Stimulated activated CD8-positive, alpha-beta memory T cell treated with anti-CD3 and anti-CD28 coated beads, Interleukin-4, amount 100 ng/mL, for 48 hours (primary cell): ENCODE results near the gene NISCH.

Experiments
- DNase-seq: peaks from one replicate; pipeline ENCODE4 v3.0.0-alpha.2; 2020

NISCH gene

DNA sequence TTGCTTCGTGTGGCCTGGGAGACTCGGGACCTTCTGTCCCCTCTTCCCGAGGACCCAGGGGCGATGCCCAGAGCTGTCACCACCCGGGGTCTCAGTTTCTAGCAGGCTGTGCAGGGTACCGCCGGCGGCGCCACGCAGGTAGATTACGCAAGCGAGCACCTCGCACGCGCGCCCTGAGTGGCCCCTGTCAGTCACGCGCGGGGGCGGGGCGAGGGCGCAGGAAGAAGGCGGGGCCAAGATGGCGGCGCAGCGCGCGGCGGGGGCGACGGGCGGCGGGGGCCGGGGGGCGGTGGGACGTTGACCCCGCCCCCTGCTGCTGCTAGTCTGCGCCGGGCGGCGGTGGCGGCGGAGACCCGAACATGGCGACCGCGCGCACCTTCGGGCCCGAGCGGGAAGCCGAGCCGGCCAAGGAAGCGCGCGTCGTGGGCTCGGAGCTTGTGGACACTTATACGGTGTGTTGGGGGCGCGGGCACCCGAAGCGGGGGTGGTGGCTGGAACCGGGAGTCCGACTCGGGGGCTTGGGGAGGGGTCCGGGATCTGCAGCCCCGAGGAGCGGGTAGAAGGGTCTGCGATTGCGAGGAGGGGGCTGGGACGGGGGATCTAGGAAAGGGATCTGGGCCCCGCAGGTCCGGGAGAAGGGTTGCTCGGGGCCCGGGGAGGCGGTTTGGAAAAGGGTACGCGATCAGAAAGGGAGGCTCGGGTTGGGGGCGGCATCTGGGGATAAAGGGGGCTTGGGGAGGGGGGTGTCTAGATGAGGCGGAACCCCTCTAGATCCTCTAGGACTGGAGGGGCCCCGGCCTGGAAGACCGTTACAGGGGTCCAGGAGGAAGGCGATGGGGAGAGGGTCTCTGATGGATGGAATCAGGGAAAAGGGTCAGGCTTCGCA lies at the start of gene NISCH:
TSS of gene NISCH (plus strand) at position 322 of the 886 bp plus-strand sequence. CDS start at position 360, 38 bp downstream.
- peak; percentile 99 for DNase-seq

DNA sequence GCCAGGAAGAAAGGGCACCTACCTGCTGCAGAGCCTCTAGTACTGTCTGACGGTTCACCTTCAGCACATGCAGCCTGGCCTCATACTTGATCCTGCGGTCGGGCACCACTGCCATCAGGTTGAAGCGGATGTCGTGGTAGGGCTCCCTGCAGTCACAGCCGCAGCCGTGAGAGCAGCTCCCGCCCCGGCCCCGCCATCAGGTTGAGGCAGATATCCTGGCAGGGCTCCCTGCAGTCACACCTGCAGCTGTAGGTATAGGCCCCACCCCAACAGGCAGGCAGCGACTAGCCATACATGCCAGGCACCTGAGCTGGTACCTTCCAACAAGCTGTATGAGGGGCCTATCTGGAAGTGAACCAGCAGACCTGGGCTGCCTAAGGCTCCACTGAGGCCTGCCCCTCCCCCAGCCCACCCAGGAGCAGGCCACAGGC lies 49.2 kb upstream of the NISCH start:
- DNase-seq = no peak

DNA sequence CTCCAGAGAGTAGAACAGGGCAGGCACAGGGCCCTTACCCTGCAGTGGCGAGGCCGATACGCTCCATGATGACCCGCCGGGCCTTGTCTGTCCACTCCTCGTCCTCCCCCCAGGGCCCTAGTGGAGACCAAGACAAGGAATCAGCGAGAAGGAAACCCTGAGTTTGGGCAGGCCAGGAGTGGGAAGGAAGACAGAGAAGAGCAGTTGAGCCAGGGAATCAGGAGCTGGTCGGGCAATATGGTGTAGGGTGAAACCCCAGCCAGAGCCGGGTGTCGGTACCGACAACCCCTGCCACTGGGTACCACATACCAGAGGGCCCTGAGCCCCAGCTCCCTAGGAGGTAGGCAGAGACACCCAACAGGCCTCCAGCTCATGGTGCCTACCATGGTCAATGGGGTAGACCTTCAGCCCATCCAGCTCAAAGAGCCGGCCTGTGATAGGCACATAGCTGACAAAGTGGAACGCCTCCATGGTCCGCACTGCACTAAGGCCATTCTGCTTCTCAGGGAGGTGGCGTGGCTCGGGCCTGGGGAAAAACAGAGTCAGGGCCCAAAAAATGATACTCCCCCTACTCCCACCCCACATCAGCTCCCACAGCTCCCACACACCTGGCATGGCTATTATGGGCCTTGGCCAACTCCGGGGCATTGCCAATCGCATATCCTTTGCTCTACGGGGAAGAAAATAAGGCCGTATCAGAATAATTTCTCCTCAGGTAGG lies 48.5 kb upstream of the NISCH start:
- no peak for DNase-seq

DNA sequence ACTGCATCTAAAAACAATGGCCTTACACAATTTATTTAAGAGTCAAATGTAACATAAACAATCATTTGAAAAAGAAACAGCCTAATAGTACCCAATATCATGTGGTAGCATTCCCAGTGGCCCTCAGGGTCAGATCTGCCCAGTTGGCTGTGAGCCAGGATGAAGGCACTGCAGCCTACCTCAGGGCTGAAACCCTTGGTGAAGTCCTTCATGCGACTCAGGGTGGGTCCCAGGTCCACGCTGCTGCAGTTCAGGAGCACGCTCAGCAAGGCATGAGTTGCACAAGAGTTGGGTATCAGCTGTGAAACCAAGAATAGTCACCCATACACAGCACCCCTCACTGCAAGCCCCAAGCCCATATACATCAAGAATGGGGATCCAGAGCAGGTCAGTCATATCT lies 47.6 kb upstream of the NISCH start:
- no peak for DNase-seq

DNA sequence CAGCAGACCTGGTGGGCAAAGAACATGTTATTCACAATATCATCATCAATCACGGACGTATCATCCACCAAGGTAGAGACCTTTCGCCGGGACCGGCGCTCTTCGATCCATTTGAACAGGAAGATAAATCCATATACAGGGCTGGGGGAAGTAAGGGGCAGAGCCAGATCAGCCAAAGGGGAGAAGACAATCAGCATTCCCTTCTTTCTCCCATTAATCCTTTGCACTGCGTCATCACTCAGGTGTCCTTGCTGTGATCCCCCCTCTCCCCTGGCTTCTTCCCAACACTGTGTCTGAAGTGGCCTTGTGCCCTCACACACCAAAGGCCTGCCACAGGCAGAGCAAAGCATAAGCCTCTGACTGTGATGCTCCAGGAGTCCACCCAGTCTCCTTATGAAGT lies 46.9 kb upstream of the NISCH start:
- no peak for DNase-seq

DNA sequence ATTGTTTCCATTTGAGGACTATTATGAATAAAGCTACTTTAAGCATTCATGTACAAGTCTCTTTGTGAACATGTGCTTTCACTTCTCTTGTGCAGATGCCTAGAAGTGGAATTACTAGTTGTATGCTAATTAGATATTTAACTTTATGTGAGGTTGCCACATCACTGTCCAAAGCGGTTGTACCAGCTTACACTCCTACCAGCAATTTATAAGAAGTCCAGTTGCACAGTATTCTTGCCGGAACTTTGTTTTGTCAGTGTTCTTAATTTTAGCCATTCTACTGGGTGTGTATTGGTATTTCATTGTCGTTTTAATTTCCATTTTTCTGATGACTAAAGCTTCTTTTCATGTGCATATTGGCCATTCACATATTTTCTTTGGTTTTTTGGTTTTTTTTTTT lies 39.6 kb upstream of the NISCH start:
- DNase-seq = no peak

DNA sequence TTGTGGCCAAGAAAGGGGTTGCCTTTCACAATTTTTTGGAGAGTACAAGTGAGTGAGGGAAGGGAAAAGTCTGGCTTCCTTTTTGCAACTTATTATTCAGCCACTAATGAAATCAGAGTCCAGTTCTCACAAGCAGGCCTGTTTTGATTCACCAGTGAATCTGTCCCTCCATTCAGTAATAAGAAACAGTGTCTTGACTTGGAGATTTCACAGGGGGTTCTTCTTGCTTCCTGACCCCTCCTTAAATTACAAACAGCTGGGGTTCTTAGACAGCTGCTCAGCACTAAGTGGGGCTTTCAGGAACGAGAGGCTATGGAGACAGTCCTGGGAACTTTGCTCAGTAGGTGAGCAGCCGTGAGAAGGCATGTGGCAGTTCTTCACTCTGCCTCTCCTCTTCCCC lies 35.0 kb upstream of the NISCH start:
- DNase-seq = no peak

DNA sequence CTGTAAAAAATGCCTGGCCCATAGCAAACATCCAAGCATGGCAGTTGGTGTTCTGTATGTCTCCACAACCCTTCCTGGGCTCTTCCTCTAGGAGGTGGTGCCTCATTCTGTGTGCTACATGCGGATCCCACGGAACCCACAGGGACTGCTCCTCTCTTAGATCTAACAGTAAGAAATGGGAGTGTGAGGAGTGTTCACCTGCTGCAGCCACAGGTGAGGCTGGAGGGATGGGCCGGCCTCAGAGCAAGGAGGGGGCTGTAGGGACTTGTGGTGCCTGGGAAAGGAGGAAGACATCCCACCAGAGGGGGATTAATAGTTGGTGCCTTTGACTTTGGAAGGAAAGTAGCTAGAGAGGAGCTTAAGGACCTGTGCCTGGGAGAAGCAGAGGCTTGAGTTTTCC lies 32.7 kb upstream of the NISCH start:
- DNase-seq = no peak

DNA sequence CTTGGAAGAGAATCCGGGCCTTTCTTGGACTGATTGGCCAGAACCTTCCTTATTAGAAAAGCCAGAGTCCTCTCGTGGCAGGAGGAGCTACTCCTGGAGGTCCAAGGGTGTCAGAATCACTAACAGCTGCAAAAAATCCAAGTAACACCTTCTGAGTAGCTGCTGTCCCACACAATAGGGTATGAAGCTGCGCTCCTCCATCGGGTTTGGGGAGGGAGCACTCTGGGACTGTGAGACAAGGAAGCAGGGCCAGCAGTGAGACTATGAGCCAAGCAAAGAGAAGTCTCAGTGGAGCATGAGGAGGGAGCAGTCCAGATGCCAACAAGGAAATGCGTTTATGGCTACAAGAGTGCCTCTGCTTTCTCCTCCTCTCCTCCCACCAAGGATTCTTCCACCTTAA lies 32.2 kb upstream of the NISCH start:
- no peak for DNase-seq

DNA sequence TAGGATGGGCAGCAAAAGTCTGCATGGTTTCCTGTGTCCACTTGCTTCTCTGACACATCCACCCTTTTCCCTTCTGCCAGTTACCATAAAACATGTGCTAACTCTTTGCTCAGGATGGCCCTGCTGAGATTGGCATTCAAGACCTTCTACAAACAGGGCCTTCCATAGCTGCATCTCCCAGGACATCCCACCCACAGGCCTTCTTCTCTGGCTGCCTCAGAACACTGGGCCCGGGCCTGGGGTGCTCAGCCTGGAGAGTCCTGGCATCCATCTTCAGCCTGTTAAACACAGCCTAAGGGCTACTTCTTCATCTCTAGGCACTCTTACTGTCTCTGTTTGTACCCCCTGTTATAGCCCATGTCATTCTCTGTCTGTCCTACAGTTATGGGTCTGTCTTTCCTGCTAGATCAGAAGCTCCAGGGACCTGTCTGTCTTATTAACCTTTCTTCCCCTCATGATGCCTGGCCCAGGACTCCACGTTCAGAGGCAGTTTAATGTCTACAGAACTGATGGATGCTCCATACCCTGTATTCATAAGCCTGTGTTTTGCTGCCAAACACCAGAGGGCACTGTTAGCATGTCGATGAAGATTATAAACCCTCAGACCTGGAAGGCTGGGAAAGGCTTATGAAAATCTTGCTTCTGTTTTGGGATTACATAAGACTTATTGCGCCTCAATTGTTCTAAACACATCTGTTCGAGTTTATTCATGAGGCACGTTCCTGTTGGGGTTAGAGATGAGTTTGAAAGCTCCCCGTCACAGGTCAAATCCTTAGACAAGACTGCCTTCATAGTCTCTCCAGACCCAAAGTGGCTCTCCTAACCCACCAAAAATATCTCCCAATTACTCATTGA lies 27.0 kb upstream of the NISCH start:
- peak; percentile 42 for DNase-seq

DNA sequence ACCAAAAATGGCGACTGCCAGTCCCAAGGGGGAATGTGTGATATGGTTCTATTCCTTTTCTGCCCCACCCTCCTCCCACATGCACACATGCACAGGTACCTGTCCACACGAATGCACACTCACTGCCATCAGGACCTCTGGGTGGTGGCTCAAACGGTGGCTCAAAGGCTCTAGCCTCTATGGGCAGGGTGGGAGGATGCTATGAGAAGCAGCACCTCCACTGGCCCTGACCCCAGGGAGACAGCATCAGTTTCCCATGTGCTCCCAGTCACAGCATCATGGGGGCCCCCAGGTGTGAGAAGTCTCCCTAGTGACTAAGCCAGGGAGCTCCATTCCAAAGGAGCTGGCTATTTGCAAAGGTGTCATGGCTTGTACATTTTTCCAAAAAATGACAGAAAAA lies 26.4 kb upstream of the NISCH start:
- no peak for DNase-seq

DNA sequence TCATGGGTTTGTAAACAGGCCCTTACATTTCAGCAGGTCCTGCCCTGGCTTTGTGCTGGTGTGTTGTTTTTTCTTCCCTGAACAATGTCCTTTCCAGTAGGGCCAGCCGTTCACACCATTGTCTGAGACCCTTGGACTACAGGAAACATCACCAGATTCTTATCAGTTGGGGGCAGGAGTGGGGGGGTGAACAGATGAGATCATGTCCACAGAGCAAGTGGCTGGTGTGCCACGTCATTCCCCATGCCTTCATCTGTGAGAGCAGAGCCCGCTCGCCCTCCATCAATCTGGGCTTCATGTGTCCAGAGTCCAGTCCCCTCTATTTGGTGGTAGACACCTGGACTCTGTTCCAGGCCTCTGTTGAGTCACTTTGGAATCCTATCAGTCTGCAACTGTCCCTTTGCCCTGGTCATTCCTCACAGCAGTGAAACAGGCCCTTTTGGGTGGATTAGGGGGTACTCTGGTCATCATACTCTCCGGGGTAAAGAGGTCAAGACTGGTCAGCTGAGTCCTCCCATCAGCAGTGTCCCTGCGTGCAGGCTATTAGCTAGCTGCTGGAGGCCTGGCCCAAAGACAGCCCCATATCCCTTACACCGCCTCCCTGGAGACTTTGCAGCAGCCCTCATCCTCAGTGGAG lies 25.5 kb upstream of the NISCH start:
- no peak for DNase-seq

DNA sequence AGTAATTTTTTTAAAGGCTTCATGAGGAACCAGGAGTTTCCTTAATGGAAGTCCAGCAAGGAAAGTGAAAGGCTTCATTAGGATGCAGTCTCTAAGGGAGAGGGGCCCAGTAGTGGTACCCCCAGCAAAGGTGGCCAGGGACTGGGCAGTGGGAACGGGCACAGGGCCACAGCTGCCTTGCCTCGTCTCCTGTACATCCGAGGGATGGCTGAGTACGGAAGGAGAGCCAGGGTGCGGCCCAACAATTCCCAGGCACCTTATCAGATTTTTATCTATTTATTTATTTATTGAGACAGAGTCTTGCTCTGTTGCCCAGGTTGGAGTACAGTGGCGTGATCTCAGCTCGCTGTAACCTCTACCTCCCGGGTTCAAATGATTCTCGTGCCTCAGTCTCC lies 25.0 kb upstream of the NISCH start:
- no peak for DNase-seq

DNA sequence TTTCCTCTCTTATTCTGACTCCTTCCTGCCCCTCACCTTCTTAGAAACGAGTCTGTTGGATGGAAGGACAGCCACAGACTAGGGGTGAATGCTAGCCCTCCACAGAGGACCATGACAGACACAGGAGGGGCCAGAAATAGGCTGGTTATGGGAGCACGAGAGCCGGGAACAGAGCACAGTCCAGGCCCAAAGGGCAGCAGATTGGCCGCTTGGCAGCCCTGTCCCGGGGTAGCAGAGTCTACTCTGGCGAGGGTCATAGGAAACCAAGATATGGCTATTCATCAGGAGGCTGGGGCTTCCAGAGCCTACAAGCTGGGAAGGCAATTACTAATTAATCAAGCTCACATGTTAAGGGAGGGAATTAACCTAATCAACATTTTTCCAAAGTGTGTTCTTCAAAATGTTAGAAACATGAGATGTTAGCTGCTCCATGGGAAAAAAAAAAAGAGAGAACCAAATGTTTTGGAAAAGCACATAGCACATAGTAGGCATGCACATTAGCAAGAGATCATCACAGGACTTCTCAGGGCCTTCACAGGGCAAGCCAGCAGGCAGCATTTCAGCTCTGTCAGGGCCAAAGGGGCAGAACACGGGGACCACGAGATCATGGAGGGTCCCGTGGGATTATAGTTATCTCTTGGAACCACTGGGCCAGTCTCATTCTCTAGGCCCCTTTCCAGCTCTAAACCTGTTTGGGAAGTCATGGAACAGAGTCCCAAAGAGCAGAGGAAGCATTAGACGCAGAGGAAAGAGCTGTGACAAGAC lies 23.8 kb upstream of the NISCH start:
- no peak for DNase-seq

DNA sequence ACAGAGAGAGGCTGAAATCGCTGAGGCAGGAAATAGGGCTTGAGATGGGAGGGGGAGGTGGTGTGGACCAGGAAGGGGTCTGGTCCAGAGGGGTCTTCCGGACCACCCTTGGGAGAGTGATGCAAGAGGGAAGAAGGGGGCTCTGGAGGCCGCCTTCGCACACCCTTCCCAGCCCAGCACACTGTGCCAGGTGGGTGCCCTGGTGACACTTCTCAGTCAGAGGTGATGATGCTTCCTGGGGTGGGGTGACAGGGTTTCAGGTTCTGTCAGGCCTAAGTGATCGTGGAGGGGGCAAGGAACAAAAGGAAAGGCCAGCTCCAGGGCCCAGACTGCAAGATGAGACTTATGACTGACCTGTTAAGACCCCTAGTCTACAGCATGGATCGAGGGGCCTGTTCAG lies 23.2 kb upstream of the NISCH start:
- no peak for DNase-seq

DNA sequence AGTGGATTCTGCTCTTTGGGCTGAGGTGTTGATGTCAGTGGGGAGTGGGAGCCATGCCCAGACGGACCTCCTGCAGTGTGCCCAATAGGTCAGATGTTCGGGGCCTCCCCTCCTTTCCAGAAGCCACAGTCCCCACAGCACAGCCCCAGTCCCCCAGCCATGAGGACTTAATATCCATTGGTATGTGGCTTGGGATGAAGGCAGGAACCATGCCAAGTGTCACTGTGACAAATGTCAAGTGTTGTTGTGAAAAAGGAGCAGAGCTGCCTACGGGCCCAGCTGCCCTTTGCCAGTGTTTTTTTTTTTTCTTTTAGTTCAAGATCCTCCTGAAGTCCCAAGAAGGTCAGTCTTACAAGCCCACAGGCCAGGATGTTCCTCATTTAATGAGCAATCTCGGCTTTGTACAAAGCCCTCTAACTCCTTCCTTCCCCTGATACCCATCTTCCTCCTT lies 22.7 kb upstream of the NISCH start:
- DNase-seq = no peak

DNA sequence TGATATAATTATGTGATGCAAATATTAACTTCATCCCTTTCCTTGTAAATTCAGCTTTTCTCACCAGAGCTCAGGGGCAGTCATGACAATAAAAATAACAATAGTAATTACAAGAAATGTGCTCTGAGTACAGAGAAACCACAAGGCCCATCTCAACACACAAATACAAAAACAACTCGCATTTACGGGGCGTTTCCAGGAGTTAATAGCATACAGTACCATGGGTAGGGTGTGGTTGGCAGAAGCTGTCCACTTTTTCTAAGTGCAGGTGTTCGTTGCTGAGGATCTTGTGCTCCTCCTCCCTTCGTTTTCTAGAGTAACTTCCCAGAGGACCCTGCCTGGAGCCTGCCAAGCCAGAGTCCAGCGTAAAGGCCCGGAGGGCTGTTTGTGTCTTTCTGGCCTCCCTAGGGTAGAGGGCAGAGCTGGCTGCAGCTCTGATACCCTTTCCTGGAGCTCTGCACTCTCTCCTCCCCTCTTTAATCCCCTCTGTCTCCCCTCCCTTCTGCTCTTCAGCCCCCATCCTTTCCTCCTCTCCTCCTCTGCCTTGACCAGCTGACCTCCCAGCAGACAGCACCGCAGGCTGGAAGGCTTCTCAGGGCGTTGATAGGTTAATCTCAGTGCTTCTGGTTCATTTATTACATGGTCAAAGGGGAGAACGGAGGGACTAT lies 21.9 kb upstream of the NISCH start:
- no peak for DNase-seq

DNA sequence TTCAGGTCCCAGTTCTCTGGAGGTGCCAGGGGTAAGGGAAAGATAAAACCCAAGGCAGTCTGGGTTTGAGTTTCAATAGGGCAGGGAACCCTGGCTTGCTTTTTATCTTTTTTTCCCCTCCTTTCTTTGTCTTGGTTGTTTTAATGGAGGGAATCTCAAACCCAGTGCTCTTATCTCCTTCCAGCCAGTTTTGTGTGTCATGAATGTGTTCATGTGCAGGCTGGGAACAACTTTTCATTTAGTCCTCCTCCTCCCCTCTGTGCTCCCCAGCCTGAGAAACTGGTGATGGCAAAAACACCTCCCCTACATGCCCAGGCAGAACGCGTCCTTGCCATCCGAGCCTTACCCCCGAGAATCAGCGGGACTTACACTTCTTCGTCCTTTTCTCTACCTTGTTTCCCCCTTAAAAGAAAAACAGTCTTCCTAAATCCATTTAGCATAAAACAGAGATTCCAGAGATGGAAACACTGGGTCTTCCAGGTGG lies 21.4 kb upstream of the NISCH start:
- no peak for DNase-seq

DNA sequence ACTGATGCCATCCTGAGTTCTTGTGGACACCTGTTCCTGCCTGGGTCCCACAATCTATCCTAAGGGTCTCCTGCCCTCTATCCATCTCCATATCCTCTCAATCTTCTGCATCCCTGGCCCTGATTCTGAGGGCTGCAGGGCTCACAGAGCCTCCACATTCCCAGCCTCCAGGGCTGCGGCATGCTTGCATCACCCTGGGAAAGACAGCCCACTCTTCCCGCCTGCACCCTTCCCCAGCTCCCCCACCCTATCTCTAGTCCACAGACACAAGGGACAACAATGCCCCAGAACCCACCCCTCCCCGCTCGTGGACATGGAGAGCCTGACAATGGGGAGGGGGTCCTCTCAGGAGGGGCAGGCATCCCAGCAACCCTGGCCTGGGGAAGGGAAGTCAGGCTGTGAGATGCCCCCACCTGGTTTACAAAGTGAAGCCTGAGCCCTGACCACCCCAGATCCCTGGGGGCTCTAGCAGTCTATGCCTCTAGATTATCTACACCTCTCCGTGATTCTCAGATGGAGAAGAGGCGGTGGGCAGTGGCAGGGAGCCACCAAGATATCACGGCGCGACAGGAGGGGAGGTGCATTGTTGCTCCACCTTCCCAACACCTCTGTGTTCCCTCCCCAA lies 20.8 kb upstream of the NISCH start:
- DNase-seq = no peak

DNA sequence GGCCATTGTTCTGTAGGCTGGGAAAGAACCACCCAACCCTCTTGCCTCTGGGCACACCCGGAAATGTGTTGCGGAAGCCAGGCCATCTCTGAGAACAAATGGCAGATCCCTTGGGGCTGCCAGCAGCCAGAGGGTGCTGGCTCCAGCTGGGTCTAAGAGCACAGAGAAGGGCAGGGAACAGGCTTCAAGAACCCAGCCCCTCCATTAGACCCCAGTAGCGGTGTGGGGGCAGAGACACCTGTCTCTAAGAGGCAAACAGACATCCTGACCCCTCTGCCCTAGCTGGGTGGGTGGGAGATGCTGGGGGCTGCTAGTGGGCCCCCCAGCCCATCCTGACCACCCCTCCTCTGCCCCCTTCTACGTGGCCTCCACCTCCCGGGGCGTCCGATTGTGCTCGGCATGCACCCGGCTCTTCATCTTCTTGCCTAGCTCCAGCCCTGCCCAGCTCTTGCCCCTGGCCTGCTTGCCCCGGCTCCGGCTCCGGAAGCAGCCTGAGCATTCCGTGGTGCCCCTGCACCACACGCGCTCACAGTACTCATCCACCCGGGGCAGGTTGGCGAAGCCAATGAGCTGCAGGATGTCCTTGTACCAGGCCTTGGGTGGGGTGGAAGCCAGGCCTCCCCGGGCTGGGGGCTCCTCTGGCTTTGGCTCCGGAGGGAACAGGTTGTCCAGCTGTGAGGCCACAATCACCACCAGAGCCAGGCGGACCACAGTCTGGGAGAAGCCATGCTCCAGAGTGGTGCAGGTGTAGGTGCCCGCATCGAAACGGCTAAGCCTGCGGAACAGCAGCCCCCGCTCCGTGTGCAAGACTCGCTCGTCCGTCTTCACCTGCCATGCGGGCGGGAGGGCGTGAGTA lies 19.9 kb upstream of the NISCH start:
- no peak for DNase-seq
